Parathyroid adenoma (tissue), 2 donors: Measurements from ENCODE around the gene PTPRD.

Source experiments
- H2AFZ ChIP-seq: fragments of 300-600 bp; sonication (generic); one replicate; pipeline ENCODE4 v1.7.0; 2017; ENCODE audit warnings: antibody characterized with exemption, mild to moderate bottlenecking
- H3K27ac ChIP-seq: fragments of 300-600 bp; sonication (generic); one replicate; pipeline ENCODE4 v1.7.0; 2017
- H3K27me3 ChIP-seq: fragments of 300-600 bp; sonication (generic); one replicate; pipeline ENCODE4 v1.7.0; 2017; ENCODE audit warnings: low read length; ENCODE audit not compliant: control insufficient read depth, insufficient read depth
- H3K36me3 ChIP-seq: fragments of 300-600 bp; sonication (generic); one replicate; pipeline ENCODE4 v1.7.0; 2017; ENCODE audit warnings: low read length; ENCODE audit not compliant: control insufficient read depth, insufficient read depth
- H3K4me1 ChIP-seq: fragments of 300-600 bp; sonication (generic); one replicate; pipeline ENCODE4 v1.7.0; 2017; ENCODE audit warnings: control low read depth
- H3K4me2 ChIP-seq: fragments of 300-600 bp; sonication (generic); one replicate; pipeline ENCODE4 v1.7.0; 2017; ENCODE audit warnings: low read length
- H3K4me3 ChIP-seq: fragments of 300-600 bp; sonication (generic); one replicate; pipeline ENCODE4 v1.7.0; 2017; ENCODE audit warnings: low read depth, low read length
- H3K79me2 ChIP-seq: fragments of 300-600 bp; sonication (generic); one replicate; pipeline ENCODE4 v1.7.0; 2017; ENCODE audit warnings: control low read depth
- H3K9ac ChIP-seq: fragments of 300-600 bp; sonication (generic); one replicate; pipeline ENCODE4 v1.7.0; 2017; ENCODE audit warnings: mild to moderate bottlenecking
- H3K9me3 ChIP-seq: fragments of 300-600 bp; sonication (generic); one replicate; pipeline ENCODE4 v1.7.0; 2017; ENCODE audit warnings: low read length; ENCODE audit not compliant: control insufficient read depth
- CTCF ChIP-seq: fragments of 300-600 bp; sonication (generic); IDR thresholded peaks from one replicate; pipeline ENCODE4 v1.7.0; 2017; ENCODE audit warnings: antibody characterized with exemption, mild to moderate bottlenecking
- donor health status: primary hyperparathyroidism.

The PTPRD gene

GRCh38 chr9:9494336-9494735 lies 1118.5 kb downstream of the PTPRD start:
- TF ChIP-seq CTCF: no peak
- no peak overlapping the region for H3K27ac ChIP-seq
- no peak overlapping the region for H3K9ac ChIP-seq
- no peaks in the 10 kb centered on the region for H3K79me2 ChIP-seq
- H3K4me1 ChIP-seq: no peaks in the 10 kb centered on the region
- H3K36me3 ChIP-seq: no peaks in the 10 kb centered on the region
- H3K27me3 ChIP-seq: no peaks in the 10 kb centered on the region
- H3K9me3 ChIP-seq: no peaks in the 10 kb centered on the region
- no peak overlapping the region for H2AFZ ChIP-seq
- no peak overlapping the region for H3K4me3 ChIP-seq
- H3K4me2 ChIP-seq: no peak overlapping the region

- Histone ChIP-seq H3K9ac (no peak overlapping the region), H2AFZ (no peak overlapping the region), H3K27me3 (no peaks in the 10 kb centered on the region), H3K4me2 (no peak overlapping the region), H3K36me3 (no peaks in the 10 kb centered on the region), H3K27ac (no peak overlapping the region), H3K4me1 (no peaks in the 10 kb centered on the region), H3K79me2 (no peaks in the 10 kb centered on the region), H3K9me3 (no peaks in the 10 kb centered on the region), H3K4me3 (no peak overlapping the region)
- TF ChIP-seq CTCF: no peak
Measured at GRCh38 chr9:9492506-9492905, 1120.3 kb downstream of the PTPRD start.

DNA sequence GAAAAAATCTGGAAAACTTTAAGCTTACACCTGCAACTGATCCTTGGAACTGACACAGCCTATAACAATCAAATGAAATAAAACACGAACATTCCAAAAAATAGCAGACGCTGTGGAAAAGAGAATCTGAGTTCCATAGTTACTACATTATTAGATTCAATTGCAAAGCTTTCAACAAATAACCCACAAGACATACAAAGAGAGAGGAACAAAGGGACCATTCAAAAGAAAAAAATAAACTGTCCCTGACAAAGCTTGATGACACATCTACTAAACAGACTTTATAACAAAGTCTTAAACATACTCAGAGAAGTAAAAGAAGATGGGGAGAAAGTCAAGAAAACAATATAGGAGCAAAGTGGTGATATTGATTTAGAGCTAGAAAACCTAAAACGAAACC lies 1123.6 kb downstream of the PTPRD start:
- H3K27ac ChIP-seq: no peak overlapping the region
- no peaks in the 10 kb centered on the region for H3K27me3 ChIP-seq
- H3K4me3 ChIP-seq: no peak overlapping the region
- H3K4me1 ChIP-seq: no peaks in the 10 kb centered on the region
- no peak overlapping the region for H2AFZ ChIP-seq
- H3K9me3 ChIP-seq: no peaks in the 10 kb centered on the region
- H3K9ac ChIP-seq: no peak overlapping the region
- TF ChIP-seq CTCF: no peak
- H3K36me3 ChIP-seq: no peaks in the 10 kb centered on the region
- no peaks in the 10 kb centered on the region for H3K79me2 ChIP-seq
- no peak overlapping the region for H3K4me2 ChIP-seq

GRCh38 chr9:9483175-9483574 lies 1129.6 kb downstream of the PTPRD start:
- H3K9me3 ChIP-seq: no peaks in the 10 kb centered on the region
- no peaks in the 10 kb centered on the region for H3K36me3 ChIP-seq
- H3K4me2 ChIP-seq: no peak overlapping the region
- H3K27ac ChIP-seq: no peak overlapping the region
- no peaks in the 10 kb centered on the region for H3K79me2 ChIP-seq
- no peaks in the 10 kb centered on the region for H3K4me1 ChIP-seq
- no peak overlapping the region for H3K9ac ChIP-seq
- TF ChIP-seq CTCF: no peak
- H2AFZ ChIP-seq: no peak overlapping the region
- H3K4me3 ChIP-seq: no peak overlapping the region
- H3K27me3 ChIP-seq: no peaks in the 10 kb centered on the region

GRCh38 chr9:9478741-9479140 lies 1134.1 kb downstream of the PTPRD start:
- Histone ChIP-seq H3K27me3 (no peaks in the 10 kb centered on the region), H3K4me1 (no peaks in the 10 kb centered on the region), H3K4me3 (no peak overlapping the region), H2AFZ (no peak overlapping the region), H3K9me3 (no peaks in the 10 kb centered on the region), H3K4me2 (no peak overlapping the region), H3K27ac (no peak overlapping the region), H3K9ac (no peak overlapping the region), H3K36me3 (no peaks in the 10 kb centered on the region), H3K79me2 (no peaks in the 10 kb centered on the region)
- TF ChIP-seq CTCF: no peak
